LNCAP (cell line): ENCODE data around the gene CCDC18.

Experiments
- TF ChIP-seq, protein P1 (sequence below): fragments of 450-650 bp; IDR thresholded peaks from 2 replicates; pipeline ENCODE4 v1.5.1; 2017; ENCODE audit warnings: mild to moderate bottlenecking

CCDC18 gene

GRCh38 chr1:93283496-93283895 lies 103.0 kb downstream of the CCDC18 start:
- TF ChIP-seq, protein P1, sequence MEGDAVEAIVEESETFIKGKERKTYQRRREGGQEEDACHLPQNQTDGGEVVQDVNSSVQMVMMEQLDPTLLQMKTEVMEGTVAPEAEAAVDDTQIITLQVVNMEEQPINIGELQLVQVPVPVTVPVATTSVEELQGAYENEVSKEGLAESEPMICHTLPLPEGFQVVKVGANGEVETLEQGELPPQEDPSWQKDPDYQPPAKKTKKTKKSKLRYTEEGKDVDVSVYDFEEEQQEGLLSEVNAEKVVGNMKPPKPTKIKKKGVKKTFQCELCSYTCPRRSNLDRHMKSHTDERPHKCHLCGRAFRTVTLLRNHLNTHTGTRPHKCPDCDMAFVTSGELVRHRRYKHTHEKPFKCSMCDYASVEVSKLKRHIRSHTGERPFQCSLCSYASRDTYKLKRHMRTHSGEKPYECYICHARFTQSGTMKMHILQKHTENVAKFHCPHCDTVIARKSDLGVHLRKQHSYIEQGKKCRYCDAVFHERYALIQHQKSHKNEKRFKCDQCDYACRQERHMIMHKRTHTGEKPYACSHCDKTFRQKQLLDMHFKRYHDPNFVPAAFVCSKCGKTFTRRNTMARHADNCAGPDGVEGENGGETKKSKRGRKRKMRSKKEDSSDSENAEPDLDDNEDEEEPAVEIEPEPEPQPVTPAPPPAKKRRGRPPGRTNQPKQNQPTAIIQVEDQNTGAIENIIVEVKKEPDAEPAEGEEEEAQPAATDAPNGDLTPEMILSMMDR, result no peak

DNA sequence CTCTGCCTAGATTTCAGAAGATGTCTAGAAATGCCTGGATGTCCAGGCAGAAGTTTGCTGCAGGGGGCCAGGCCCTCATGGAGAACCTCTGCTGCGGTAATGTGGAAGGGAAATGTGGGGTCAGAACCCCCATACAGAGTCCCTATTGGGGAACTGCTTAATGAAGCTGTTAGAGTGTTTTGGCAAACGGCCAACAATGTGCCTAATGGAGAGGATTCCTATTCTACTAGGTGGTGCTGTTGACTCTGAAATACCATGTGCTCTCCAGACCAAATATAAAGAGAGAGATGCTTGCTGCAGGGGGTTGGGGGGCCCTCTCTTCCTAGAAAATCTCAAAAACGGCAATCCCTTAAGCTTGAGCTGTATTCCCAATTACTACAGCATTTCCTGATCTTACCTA lies 108.0 kb downstream of the CCDC18 start:
- TF ChIP-seq, protein P1, result no peak

DNA sequence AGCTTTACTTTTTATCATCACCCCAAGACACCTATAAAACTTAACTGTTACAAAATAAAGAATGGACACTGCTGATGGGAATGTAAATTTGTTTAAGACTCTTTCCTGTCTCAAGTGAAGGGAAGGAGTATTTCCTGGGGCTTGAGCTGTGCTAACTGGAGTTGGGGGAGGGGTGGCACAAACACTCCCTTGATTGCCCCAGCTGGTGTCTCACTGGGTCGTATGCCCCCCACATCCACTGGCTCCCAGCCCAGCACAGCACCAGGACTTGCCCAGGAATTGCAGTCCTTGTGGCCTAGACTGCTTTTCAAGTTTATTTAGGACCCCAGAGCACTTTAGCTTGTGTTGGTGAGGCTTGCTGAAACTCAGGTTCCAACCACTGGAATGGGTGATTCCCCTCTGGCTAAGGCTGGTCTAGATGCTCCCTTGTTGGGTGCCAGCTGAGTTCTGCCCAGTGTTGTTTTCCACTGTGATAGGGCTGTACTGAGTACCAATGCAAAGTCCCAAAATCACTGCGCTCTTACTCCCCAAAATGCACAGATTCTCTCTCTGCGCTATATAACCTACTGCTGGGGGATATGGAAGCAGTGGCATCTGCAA lies 116.1 kb downstream of the CCDC18 start:
- TF ChIP-seq, protein P1, result no peak

DNA sequence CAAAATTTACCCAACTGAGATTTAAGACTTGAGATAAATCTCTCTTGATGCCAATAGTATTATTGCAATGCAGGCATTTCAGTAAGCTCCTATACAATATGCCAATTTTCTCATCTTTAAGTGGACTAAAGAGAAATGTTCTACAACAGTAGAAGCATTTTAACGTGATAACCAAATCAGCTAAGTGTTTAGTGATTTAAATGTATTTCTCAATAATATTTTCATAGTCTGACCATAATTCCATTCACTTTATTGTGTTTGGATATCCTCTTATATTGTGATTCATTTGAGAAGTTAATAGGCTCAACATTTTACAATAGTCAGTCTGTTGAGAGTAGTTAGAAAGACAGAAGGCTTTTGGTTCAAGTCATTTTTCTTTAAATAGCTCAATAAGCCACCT lies 120.6 kb downstream of the CCDC18 start:
- TF ChIP-seq, protein P1, result no peak

GRCh38 chr1:93302078-93302477 lies 121.6 kb downstream of the CCDC18 start:
- TF ChIP-seq, protein P1, result no peak

DNA sequence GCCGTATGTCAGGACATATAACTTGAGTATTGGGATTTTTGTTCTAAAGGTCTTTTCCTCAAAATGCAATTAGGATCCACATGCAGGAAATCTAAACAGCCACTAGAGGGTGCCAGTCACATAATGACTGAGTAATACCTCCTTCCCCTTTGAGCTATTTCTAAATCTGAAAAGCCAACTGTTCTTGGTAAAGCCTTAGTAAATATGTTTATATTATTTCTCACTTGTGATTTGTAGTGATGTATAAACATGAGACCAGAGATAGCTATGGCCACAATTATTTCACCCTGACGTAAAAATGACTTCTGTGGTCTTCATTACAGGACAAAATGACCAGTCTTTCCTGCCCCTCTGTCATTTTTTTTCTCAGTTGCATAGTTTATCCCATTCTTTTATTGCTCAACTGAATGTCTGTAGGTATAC lies 124.2 kb downstream of the CCDC18 start:
- TF ChIP-seq, protein P1, result peak; percentile 95

GRCh38 chr1:93306920-93307319 lies 126.4 kb downstream of the CCDC18 start:
- TF ChIP-seq, protein P1, result no peak

GRCh38 chr1:93313026-93313425 lies 132.5 kb downstream of the CCDC18 start:
- TF ChIP-seq, protein P1, result no peak
